Renal cortical epithelial cell (primary cell): Measurements from ENCODE around the gene INPP5A. TPM values are rescaled to one million over a fixed set of nuclear protein-coding genes. Genes with fewer than 3 reads are reported as not detected.

Source experiments
- DNase-seq: peaks from one replicate; pipeline ENCODE4 v3.0.0-alpha.2; 2011; ENCODE audit warnings: low read depth
- total RNA-seq: library from RNA; depleted of rRNA; stranded (reverse); fragments of >200 nt; gene quantifications from 2 replicates; pipeline ENCODE4 v1.2.3, GENCODE V29; 2014

INPP5A gene
- total RNA-seq, 1 donor from 2014 or later: 30.7 TPM

- no peak for DNase-seq
Observed at GRCh38 chr10:132579027-132579859, 41.7 kb downstream of the INPP5A start.

GRCh38 chr10:132580143-132580542 lies 42.6 kb downstream of the INPP5A start:
- DNase-seq: no peak

- DNase-seq: no peak
Observed at GRCh38 chr10:132580617-132581016, 43.0 kb downstream of the INPP5A start.

GRCh38 chr10:132582137-132582536 lies 44.5 kb downstream of the INPP5A start:
- DNase-seq: no peak

GRCh38 chr10:132582771-132583170 lies 45.2 kb downstream of the INPP5A start:
- no peak for DNase-seq

GRCh38 chr10:132583456-132583855 lies 45.9 kb downstream of the INPP5A start:
- DNase-seq: no peak

GRCh38 chr10:132584081-132584480 lies 46.5 kb downstream of the INPP5A start:
- DNase-seq: no peak

GRCh38 chr10:132585732-132586722 lies 48.4 kb downstream of the INPP5A start:
- no peak for DNase-seq

- no peak for DNase-seq
Observed at GRCh38 chr10:132586739-132587138, 49.2 kb downstream of the INPP5A start.

GRCh38 chr10:132587175-132587574 lies 49.6 kb downstream of the INPP5A start:
- DNase-seq: no peak

- no peak for DNase-seq
Observed at GRCh38 chr10:132588301-132589013, 50.9 kb downstream of the INPP5A start.

GRCh38 chr10:132589015-132589414 lies 51.4 kb downstream of the INPP5A start:
- DNase-seq: no peak

- no peak for DNase-seq
Observed at GRCh38 chr10:132589681-132590080, 52.1 kb downstream of the INPP5A start.

- no peak for DNase-seq
Observed at GRCh38 chr10:132590094-132590751, 52.6 kb downstream of the INPP5A start.

GRCh38 chr10:132590752-132591121 lies 53.1 kb downstream of the INPP5A start:
- no peak for DNase-seq

- DNase-seq: peak; percentile 34
Observed at GRCh38 chr10:132591166-132591971, 53.8 kb downstream of the INPP5A start.

GRCh38 chr10:132592790-132593383 lies 55.3 kb downstream of the INPP5A start:
- DNase-seq: no peak

- DNase-seq: no peak
Observed at GRCh38 chr10:132593389-132593788, 55.8 kb downstream of the INPP5A start.

GRCh38 chr10:132593900-132594876 lies 56.6 kb downstream of the INPP5A start:
- no peak for DNase-seq
